Measurements from ENCODE around the gene KRTCAP2.

DNA sequence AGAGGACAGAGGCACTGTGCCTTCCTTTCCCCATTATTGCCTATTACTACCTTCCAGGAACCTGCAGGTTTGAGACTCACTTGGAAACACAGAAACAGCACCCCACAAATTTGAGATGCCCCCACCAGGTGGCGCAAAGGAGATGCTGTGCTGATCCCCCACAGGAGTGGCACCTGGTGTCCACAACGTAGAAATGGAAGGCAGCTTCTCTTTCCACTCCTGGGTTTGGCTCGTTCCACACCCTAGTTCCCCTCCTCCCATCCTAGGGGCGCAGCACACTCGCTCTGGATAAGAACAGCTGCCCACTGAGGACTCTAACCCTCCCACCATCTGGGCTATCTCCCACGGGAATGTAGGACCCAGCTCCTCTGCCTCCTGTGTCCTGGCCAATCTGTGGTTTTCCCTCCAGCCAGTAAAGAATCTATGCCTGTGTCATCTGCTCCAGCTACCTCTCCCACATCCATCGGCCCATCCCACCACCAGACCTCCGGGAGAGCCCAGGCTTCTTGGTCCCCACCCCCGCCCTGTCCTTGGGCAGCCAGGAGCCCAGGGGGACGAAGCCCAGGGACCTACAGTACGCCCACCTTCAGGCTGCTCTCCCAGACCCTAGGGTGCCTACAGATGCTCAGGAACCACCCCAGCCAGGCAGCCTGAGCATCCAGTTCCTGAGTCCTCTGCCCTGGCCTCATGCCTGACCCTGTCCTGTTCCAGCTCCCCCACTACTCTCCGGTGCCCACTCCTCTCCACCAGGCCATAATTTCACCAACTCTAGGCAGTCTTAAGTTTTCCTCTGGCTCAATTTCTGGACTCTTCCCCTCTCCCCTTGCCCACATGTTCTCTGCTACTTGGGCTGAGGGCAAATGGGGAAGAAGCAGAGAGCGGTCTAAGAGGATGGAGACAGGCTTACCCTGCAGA lies 34.0 kb upstream of the KRTCAP2 start:
- peak; percentile 53 to 97 (median 82) for TF ChIP-seq CTCF (IDR thresholded peaks at IDR 0.05)
- TF ChIP-seq POLR2A (IDR thresholded peaks at IDR 0.05), result no peak

Measured in thyroid gland (tissue), 4 donors.